SK-N-SH (cell line): ENCODE results near the gene OR2H1.

Source experiments
- CHD2 ChIP-seq: fragments of 150-350 bp; IDR thresholded peaks from 2 replicates; pipeline ENCODE4 v1.6.1; 2018; ENCODE audit warnings: low read length; ENCODE audit not compliant: partially characterized antibody
- ELF1 ChIP-seq: IDR thresholded peaks from 2 replicates; pipeline ENCODE4 v1.4.0; 2012
- EP300 ChIP-seq, 2 experiments: IDR thresholded peaks; 2 replicates each; pipeline versions ENCODE4 v1.4.0 to v1.6.1; 2012; ENCODE audit warnings: borderline replicate concordance in 1 of 2, low read depth in 1 of 2, low read length in 1 of 2
- EZH2phosphoT487 ChIP-seq: fragments of 200-600 bp; sonication (generic); IDR thresholded peaks from 2 replicates; pipeline ENCODE4 v1.6.1; 2017; ENCODE audit warnings: low read depth, mixed run types, mild to moderate bottlenecking, antibody characterized with exemption, moderate library complexity, borderline replicate concordance
- MEF2A ChIP-seq: IDR thresholded peaks from 2 replicates; pipeline ENCODE4 v1.4.0; 2012; ENCODE audit warnings: low read depth, borderline replicate concordance
- MXI1 ChIP-seq: IDR thresholded peaks from 2 replicates; pipeline ENCODE4 v1.6.1; 2012; ENCODE audit warnings: mild to moderate bottlenecking, low read depth, low read length, improper control_type of control experiment
- POLR2AphosphoS5 ChIP-seq: IDR thresholded peaks from 2 replicates; pipeline ENCODE4 v1.6.1; 2012; ENCODE audit warnings: low read depth, low read length
- RCOR1 ChIP-seq: fragments of 150-350 bp; IDR thresholded peaks from 2 replicates; pipeline ENCODE4 v1.6.1; 2017; ENCODE audit warnings: antibody characterized with exemption, low read length
- TF ChIP-seq, protein P1 (sequence below): fragments of 200-600 bp; sonication (generic); IDR thresholded peaks from 2 replicates; pipeline ENCODE4 v1.6.1; 2017; ENCODE audit warnings: antibody characterized with exemption, mild to moderate bottlenecking, moderate library complexity
- TF ChIP-seq, protein P2 (sequence below): IDR thresholded peaks from 2 replicates; pipeline ENCODE4 v1.4.0; 2012; ENCODE audit warnings: low read depth, borderline replicate concordance
- TF ChIP-seq, protein P3 (sequence below): IDR thresholded peaks from 2 replicates; pipeline ENCODE4 v1.6.1; 2012; ENCODE audit warnings: mild to moderate bottlenecking, low read depth, low read length, moderate library complexity
- TF ChIP-seq, protein P4 (sequence below): IDR thresholded peaks from 2 replicates; pipeline ENCODE4 v1.4.0; 2012; ENCODE audit warnings: low read depth

DNA sequence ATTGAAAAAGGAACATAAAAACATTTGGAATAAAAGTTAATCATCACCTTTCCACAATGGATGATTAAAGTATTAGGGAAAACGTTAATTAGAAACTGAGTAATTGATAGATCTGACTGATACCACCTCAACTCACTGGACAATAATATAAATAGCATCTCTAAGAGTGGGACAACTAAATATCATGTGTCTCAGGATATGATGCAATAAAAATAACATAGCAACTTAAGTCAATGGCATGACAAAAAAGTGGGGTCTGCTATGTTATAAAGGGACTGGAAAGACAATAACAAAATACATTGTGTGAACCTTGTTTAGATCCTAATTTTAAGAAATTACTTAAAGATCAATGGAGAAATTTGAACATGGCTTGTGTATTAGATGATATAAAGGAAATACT lies 31.9 kb upstream of the OR2H1 start:
- TF ChIP-seq, protein P1, sequence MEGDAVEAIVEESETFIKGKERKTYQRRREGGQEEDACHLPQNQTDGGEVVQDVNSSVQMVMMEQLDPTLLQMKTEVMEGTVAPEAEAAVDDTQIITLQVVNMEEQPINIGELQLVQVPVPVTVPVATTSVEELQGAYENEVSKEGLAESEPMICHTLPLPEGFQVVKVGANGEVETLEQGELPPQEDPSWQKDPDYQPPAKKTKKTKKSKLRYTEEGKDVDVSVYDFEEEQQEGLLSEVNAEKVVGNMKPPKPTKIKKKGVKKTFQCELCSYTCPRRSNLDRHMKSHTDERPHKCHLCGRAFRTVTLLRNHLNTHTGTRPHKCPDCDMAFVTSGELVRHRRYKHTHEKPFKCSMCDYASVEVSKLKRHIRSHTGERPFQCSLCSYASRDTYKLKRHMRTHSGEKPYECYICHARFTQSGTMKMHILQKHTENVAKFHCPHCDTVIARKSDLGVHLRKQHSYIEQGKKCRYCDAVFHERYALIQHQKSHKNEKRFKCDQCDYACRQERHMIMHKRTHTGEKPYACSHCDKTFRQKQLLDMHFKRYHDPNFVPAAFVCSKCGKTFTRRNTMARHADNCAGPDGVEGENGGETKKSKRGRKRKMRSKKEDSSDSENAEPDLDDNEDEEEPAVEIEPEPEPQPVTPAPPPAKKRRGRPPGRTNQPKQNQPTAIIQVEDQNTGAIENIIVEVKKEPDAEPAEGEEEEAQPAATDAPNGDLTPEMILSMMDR = no peak
- no peak for TF ChIP-seq EZH2phosphoT487
- TF ChIP-seq RCOR1 = no peak
- no peak for TF ChIP-seq ELF1
- no peak for TF ChIP-seq MXI1
- TF ChIP-seq, protein P2, sequence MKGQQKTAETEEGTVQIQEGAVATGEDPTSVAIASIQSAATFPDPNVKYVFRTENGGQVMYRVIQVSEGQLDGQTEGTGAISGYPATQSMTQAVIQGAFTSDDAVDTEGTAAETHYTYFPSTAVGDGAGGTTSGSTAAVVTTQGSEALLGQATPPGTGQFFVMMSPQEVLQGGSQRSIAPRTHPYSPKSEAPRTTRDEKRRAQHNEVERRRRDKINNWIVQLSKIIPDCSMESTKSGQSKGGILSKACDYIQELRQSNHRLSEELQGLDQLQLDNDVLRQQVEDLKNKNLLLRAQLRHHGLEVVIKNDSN = no peak
- TF ChIP-seq POLR2AphosphoS5 = no peak
- no peak for TF ChIP-seq CHD2
- TF ChIP-seq, protein P3, sequence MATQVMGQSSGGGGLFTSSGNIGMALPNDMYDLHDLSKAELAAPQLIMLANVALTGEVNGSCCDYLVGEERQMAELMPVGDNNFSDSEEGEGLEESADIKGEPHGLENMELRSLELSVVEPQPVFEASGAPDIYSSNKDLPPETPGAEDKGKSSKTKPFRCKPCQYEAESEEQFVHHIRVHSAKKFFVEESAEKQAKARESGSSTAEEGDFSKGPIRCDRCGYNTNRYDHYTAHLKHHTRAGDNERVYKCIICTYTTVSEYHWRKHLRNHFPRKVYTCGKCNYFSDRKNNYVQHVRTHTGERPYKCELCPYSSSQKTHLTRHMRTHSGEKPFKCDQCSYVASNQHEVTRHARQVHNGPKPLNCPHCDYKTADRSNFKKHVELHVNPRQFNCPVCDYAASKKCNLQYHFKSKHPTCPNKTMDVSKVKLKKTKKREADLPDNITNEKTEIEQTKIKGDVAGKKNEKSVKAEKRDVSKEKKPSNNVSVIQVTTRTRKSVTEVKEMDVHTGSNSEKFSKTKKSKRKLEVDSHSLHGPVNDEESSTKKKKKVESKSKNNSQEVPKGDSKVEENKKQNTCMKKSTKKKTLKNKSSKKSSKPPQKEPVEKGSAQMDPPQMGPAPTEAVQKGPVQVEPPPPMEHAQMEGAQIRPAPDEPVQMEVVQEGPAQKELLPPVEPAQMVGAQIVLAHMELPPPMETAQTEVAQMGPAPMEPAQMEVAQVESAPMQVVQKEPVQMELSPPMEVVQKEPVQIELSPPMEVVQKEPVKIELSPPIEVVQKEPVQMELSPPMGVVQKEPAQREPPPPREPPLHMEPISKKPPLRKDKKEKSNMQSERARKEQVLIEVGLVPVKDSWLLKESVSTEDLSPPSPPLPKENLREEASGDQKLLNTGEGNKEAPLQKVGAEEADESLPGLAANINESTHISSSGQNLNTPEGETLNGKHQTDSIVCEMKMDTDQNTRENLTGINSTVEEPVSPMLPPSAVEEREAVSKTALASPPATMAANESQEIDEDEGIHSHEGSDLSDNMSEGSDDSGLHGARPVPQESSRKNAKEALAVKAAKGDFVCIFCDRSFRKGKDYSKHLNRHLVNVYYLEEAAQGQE = no peak
- TF ChIP-seq, protein P4, sequence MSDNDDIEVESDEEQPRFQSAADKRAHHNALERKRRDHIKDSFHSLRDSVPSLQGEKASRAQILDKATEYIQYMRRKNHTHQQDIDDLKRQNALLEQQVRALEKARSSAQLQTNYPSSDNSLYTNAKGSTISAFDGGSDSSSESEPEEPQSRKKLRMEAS = no peak
- TF ChIP-seq MEF2A = no peak
- TF ChIP-seq EP300 (IDR thresholded peaks at IDR 0.05; ENCODE audit: borderline replicate concordance in 1 of 2, low read depth in 1 of 2, low read length in 1 of 2) = no peak
